Activated CD8-positive, alpha-beta T cell treated with anti-CD3 and anti-CD28 coated beads for 36 hours (primary cell): ENCODE measurements around the gene RELN. TPM values are rescaled to one million over a fixed set of nuclear protein-coding genes. Genes with fewer than 3 reads are reported as not detected.
"Not testable (repeated sequence)": the region's sequence is repeated elsewhere in the genome, so short reads cannot be mapped to it uniquely, and the experiment has no call there.

Source experiments
- ATAC-seq: fragments of 200-7000 bp; cut with Tn5 transposase; one replicate; pipeline ENCODE4 v1.10.0; 2021; ENCODE audit warnings: mild to moderate bottlenecking, moderate library complexity
- CTCF ChIA-PET: fragments of 350-600 bp; sonication (Branson Sonifier 250); formaldehyde crosslinking; loops from one replicate; lab custom pipeline; 2021; ENCODE audit warnings: antibody characterized with exemption; lab: Charles Lee
- POLR2A ChIA-PET: fragments of 350-600 bp; sonication (Branson Sonifier 250); formaldehyde crosslinking; loops from one replicate; lab custom pipeline; 2021; ENCODE audit warnings: antibody characterized with exemption; lab: Charles Lee
- DNase-seq: peaks from one replicate; pipeline ENCODE4 v3.0.0-alpha.2; 2020
- H3K27ac Mint-ChIP-seq: one replicate; pipeline ENCODE4 v1.8.0; 2021; ENCODE audit warnings: mild to moderate bottlenecking, mixed read lengths
- H3K27me3 Mint-ChIP-seq: one replicate; pipeline ENCODE4 v1.8.0; 2021; ENCODE audit warnings: mixed read lengths
- H3K36me3 Mint-ChIP-seq: one replicate; pipeline ENCODE4 v1.8.0; 2021; ENCODE audit warnings: low read depth, mixed read lengths
- H3K4me1 Mint-ChIP-seq: one replicate; pipeline ENCODE4 v1.8.0; 2021; ENCODE audit warnings: low read depth, mixed read lengths
- H3K4me3 Mint-ChIP-seq: one replicate; pipeline ENCODE4 v1.8.0; 2021; ENCODE audit warnings: mild to moderate bottlenecking, moderate library complexity, mixed read lengths
- H3K9me3 Mint-ChIP-seq: one replicate; pipeline ENCODE4 v1.8.0; 2021; ENCODE audit warnings: mixed read lengths
- CTCF ChIP-seq: fragments of 200-600 bp; IDR thresholded peaks from one replicate; pipeline ENCODE4 v1.8.0; 2022; ENCODE audit warnings: antibody characterized with exemption, mild to moderate bottlenecking
- intact Hi-C: fragments of 100-400 bp; cut with micrococcal nuclease; formaldehyde crosslinking; loops from one replicate; pipeline ENCODE4 v1.10.0; 2022
- total RNA-seq, 2 experiments: library from RNA; stranded (reverse); gene quantifications; one replicate each; pipeline ENCODE4 v1.2.3, GENCODE V29; 2021

The RELN gene
- total RNA-seq, result not detected

- H3K4me3 Mint-ChIP-seq, result peak within 1 kb of the TSS; percentile 24
- H3K27me3 Mint-ChIP-seq, result peaks cover 42% of the 10 kb centered on the region
- H3K4me1 Mint-ChIP-seq, result peaks cover 5% of the 10 kb centered on the region
- TF ChIP-seq CTCF, result no peak
- ATAC-seq (no peak), DNase-seq (peak; percentile 3)
- no peaks in the 10 kb centered on the region for H3K36me3 Mint-ChIP-seq
- POLR2A ChIA-PET, result no interaction called here
- CTCF ChIA-PET, result no interaction called here
- no peak within 1 kb of the TSS for H3K27ac Mint-ChIP-seq
- no peaks in the 10 kb centered on the region for H3K9me3 Mint-ChIP-seq
- intact Hi-C loops, result no loop called here
Measured at GRCh38 chr7:103989200-103989784, at the start of gene RELN. TSS of gene RELN (minus strand) at chr7:103989658. CDS start at chr7:103989356, 302 bp downstream.

GRCh38 chr7:104038136-104038535 is 48.7 kb upstream of the RELN start:
- DNase-seq (no peak), ATAC-seq (no peak)
- Mint-ChIP-seq H3K27ac (no peak overlapping the region), H3K4me3 (no peak overlapping the region), H3K9me3 (no peaks in the 10 kb centered on the region), H3K36me3 (no peaks in the 10 kb centered on the region), H3K4me1 (no peaks in the 10 kb centered on the region), H3K27me3 (peaks cover 17% of the 10 kb centered on the region)
- ChIA-PET CTCF (no interaction called here), POLR2A (no interaction called here)
- TF ChIP-seq CTCF, result no peak
- intact Hi-C loops, result no loop called here

GRCh38 chr7:104036889-104037288 is 47.4 kb upstream of the RELN start:
- intact Hi-C loops, ATAC-seq, DNase-seq, POLR2A ChIA-PET, H3K9me3 Mint-ChIP-seq, H3K4me1 Mint-ChIP-seq, H3K4me3 Mint-ChIP-seq, H3K27ac Mint-ChIP-seq, H3K36me3 Mint-ChIP-seq, CTCF ChIA-PET: not testable (repeated sequence)
- peaks cover 16% of the 10 kb centered on the region for H3K27me3 Mint-ChIP-seq

- peaks cover 12% of the 10 kb centered on the region for H3K27me3 Mint-ChIP-seq
- no peak overlapping the region for H3K27ac Mint-ChIP-seq
- intact Hi-C loops, result no loop called here
- ChIA-PET CTCF (no interaction called here), POLR2A (no interaction called here)
- no peak for TF ChIP-seq CTCF
- DNase-seq (no peak), ATAC-seq (no peak)
- H3K9me3 Mint-ChIP-seq, result no peaks in the 10 kb centered on the region
- no peak overlapping the region for H3K4me3 Mint-ChIP-seq
- no peaks in the 10 kb centered on the region for H3K36me3 Mint-ChIP-seq
- no peaks in the 10 kb centered on the region for H3K4me1 Mint-ChIP-seq
Measured at GRCh38 chr7:104035351-104035750, 45.9 kb upstream of the RELN start.

- Mint-ChIP-seq H3K27me3 (peaks cover 12% of the 10 kb centered on the region), H3K4me1 (no peaks in the 10 kb centered on the region), H3K4me3 (no peak overlapping the region), H3K9me3 (no peaks in the 10 kb centered on the region), H3K27ac (no peak overlapping the region), H3K36me3 (no peaks in the 10 kb centered on the region)
- POLR2A ChIA-PET, result no interaction called here
- no peak for ATAC-seq
- DNase-seq, result no peak
- CTCF ChIA-PET, result no interaction called here
- no peak for TF ChIP-seq CTCF
- intact Hi-C loops, result no loop called here
Measured at GRCh38 chr7:104034679-104035078, 45.2 kb upstream of the RELN start.
